Mononuclear cell (primary cell): ENCODE results near the gene NATD1. TPM values are rescaled to one million over a fixed set of nuclear protein-coding genes. Genes with fewer than 3 reads are reported as not detected.

ENCODE experiments used
- H3K27me3 ChIP-seq: 2 replicates; pipeline ENCODE4 v1.6.0; 2011; ENCODE audit warnings: low read length, control low read depth; ENCODE audit not compliant: insufficient read depth
- H3K4me1 ChIP-seq: 2 replicates; pipeline ENCODE4 v1.5.1; 2011; ENCODE audit warnings: mild to moderate bottlenecking, low read length, control low read depth; ENCODE audit not compliant: insufficient read depth
- H3K4me3 ChIP-seq: 2 replicates; pipeline ENCODE4 v1.5.1; 2011; ENCODE audit warnings: mild to moderate bottlenecking, low read length, moderate library complexity
- H3K9me3 ChIP-seq: 2 replicates; pipeline ENCODE4 v1.5.1; 2011; ENCODE audit warnings: low read depth, mild to moderate bottlenecking, control low read depth, low read length
- total RNA-seq: library from RNA; depleted of rRNA; stranded (reverse); fragments of >200 nt; gene quantifications from one replicate; pipeline ENCODE4 v1.2.3, GENCODE V29; 2012

The NATD1 gene
- total RNA-seq, 1 donor: 3.3 TPM

GRCh38 chr17:21190078-21190477, 63.1 kb downstream of the NATD1 start:
- Histone ChIP-seq H3K9me3 (no peaks in the 10 kb centered on the region), H3K4me3 (no peak overlapping the region), H3K4me1 (peaks cover 13% of the 10 kb centered on the region), H3K27me3 (no peaks in the 10 kb centered on the region)

GRCh38 chr17:21189361-21189760, 63.8 kb downstream of the NATD1 start:
- Histone ChIP-seq H3K27me3 (no peaks in the 10 kb centered on the region), H3K9me3 (no peaks in the 10 kb centered on the region), H3K4me1 (peaks cover 13% of the 10 kb centered on the region), H3K4me3 (no peak overlapping the region)

Other genes with a start within 250 kb of the NATD1 start
- gene USP22, start 210.4 kb downstream of the NATD1 start, total RNA-seq: 129 TPM
- gene DHRS7B, start 126.4 kb downstream of the NATD1 start, total RNA-seq: 5.8 TPM
- 15.8 TPM for gene TMEM11, start 39.2 kb downstream of the NATD1 start, total RNA-seq
- gene MAP2K3, start 31.3 kb upstream of the NATD1 start, total RNA-seq: 57.4 TPM
- 0.10 TPM for gene KCNJ12, start 122.9 kb upstream of the NATD1 start, total RNA-seq